K562 (cell line): ENCODE measurements around the gene RET. TPM values are rescaled to one million over a fixed set of nuclear protein-coding genes. Genes with fewer than 3 reads are reported as not detected.

Experiments
- CBFB ChIP-seq: sonication (generic); formaldehyde crosslinking; IDR thresholded peaks from 2 replicates; pipeline ENCODE4 v1.4.0; 2020; ENCODE audit warnings: mild to moderate bottlenecking, missing genetic modification reagents
- CBX1 ChIP-seq: sonication (generic); IDR thresholded peaks from 2 replicates; pipeline ENCODE4 v1.6.1; 2016; ENCODE audit warnings: antibody characterized with exemption, low read depth, mild to moderate bottlenecking
- COPS2 ChIP-seq: fragments of 450-650 bp; conservative IDR thresholded peaks from 2 replicates; pipeline ENCODE4 v1.6.1; 2016; ENCODE audit warnings: mild to moderate bottlenecking, moderate library complexity
- EGR1 ChIP-seq: fragments of 450-650 bp; conservative IDR thresholded peaks from 2 replicates; pipeline ENCODE4 v1.6.1; 2017; ENCODE audit warnings: mild to moderate bottlenecking
- FOXO4 ChIP-seq: fragments of 450-650 bp; formaldehyde crosslinking; IDR thresholded peaks from 2 replicates; pipeline ENCODE4 v1.4.0; 2020; ENCODE audit warnings: mild to moderate bottlenecking, moderate library complexity
- GATA2 ChIP-seq: sonication (generic); formaldehyde crosslinking; IDR thresholded peaks from 2 replicates; pipeline ENCODE4 v1.4.0; 2020; ENCODE audit warnings: mild to moderate bottlenecking, missing genetic modification reagents
- HDAC1 ChIP-seq, 2 experiments: fragments of 450-650 bp; IDR thresholded peaks; 2 replicates each; pipeline ENCODE4 v1.6.1; 2016 to 2017; ENCODE audit warnings: inconsistent platforms in 1 of 2, mild to moderate bottlenecking in 1 of 2, moderate library complexity in 1 of 2
- HMG20A ChIP-seq: fragments of 450-650 bp; formaldehyde crosslinking; conservative IDR thresholded peaks from 2 replicates; pipeline ENCODE4 v1.4.0; 2020; ENCODE audit warnings: mild to moderate bottlenecking, mixed read lengths
- HNRNPL ChIP-seq: fragments of 200-400 bp; formaldehyde crosslinking; IDR thresholded peaks from 2 replicates; pipeline ENCODE4 v1.6.1; 2017; ENCODE audit warnings: low read depth, mild to moderate bottlenecking, low read length
- JUND ChIP-seq, 2 experiments: IDR thresholded peaks; 2 replicates in 1 of 2; 3 replicates in 1 of 2; pipeline ENCODE4 v1.6.1; 2011; ENCODE audit warnings: borderline replicate concordance in 2 of 2, low read depth in 2 of 2, low read length in 2 of 2, improper control_type of control experiment in 1 of 2, missing biosample characterization in 1 of 2, missing genetic modification characterization in 1 of 2, missing genetic modification reagents in 1 of 2
- MAFG ChIP-seq: fragments of 450-650 bp; conservative IDR thresholded peaks from 2 replicates; pipeline ENCODE4 v1.6.1; 2016; ENCODE audit warnings: missing genetic modification characterization, missing compliant biosample characterization
- MCM3 ChIP-seq: fragments of 450-650 bp; IDR thresholded peaks from 2 replicates; pipeline ENCODE4 v1.6.1; 2016
- PCBP1 ChIP-seq: fragments of 200-400 bp; formaldehyde crosslinking; IDR thresholded peaks from 2 replicates; pipeline ENCODE4 v1.6.1; 2018; ENCODE audit warnings: mild to moderate bottlenecking, low read depth, low read length; ENCODE audit not compliant: poor library complexity, severe bottlenecking
- PHB ChIP-seq: fragments of 250-450 bp; sonication (Bioruptor Pico); IDR thresholded peaks from 2 replicates; pipeline ENCODE4 v1.5.0; 2021
- RBM39 ChIP-seq: fragments of 200-400 bp; formaldehyde crosslinking; optimal IDR thresholded peaks from 2 replicates; pipeline ENCODE3; 2018; ENCODE audit warnings: low read depth, low read length
- RFX7 ChIP-seq: fragments of 250-450 bp; sonication (Bioruptor Pico); IDR thresholded peaks from 2 replicates; pipeline ENCODE4 v1.5.1; 2021; ENCODE audit warnings: mild to moderate bottlenecking
- ZBTB43 ChIP-seq: sonication (generic); formaldehyde crosslinking; IDR thresholded peaks from 2 replicates; pipeline ENCODE4 v1.8.0; 2023; ENCODE audit warnings: mild to moderate bottlenecking, missing genetic modification reagents
- ZC3H11A ChIP-seq: IDR thresholded peaks from 2 replicates; pipeline ENCODE4 v1.6.1; 2012; ENCODE audit warnings: low read depth, low read length, improper control_type of control experiment
- polyA plus RNA-seq, 8 experiments: library from polyadenylated mRNA; depleted of rRNA in 4 of 8; stranded (reverse) in 5 of 8; unstranded in 3 of 8; fragments of >200 nt; fragmentation: Nextera tagmentation in 2 of 8; fragmentation: Illumina TruSeq in 1 of 8; extraction: Ambion mirVana in 2 of 8; extraction: Trizol in 1 of 8; gene quantifications; 2 replicates each; pipeline versions ENCODE4 v1.2.1 to v1.2.3, GENCODE V29; 2011 to 2014; ENCODE audit warnings: inconsistent platforms in 1 of 8, missing spikeins in 1 of 8
- total RNA-seq, 7 experiments: library from RNA; depleted of rRNA in 6 of 7; stranded (reverse); fragments of >200 nt in 6 of 7; fragmentation: Illumina TruSeq in 2 of 7; extraction: Trizol in 2 of 7; gene quantifications; 2 replicates each; pipeline versions ENCODE4 v1.2.1 to v1.2.3, GENCODE V29; 2011 to 2021; ENCODE audit warnings: low replicate concordance in 1 of 7
- TF ChIP-seq, protein P1 (sequence below): sonication (generic); formaldehyde crosslinking; IDR thresholded peaks from 2 replicates; pipeline ENCODE4 v1.8.0; 2022; ENCODE audit warnings: missing genetic modification reagents, mild to moderate bottlenecking, borderline replicate concordance
- TF ChIP-seq, protein P2 (sequence below): fragments of 200-800 bp; sonication (Bioruptor generic); IDR thresholded peaks from 2 replicates; pipeline ENCODE4 v1.6.1; 2017; ENCODE audit warnings: missing genetic modification characterization, missing compliant biosample characterization

The RET gene
- total and polyA plus RNA-seq, 9 of the 15 experiments (the other 6 are each of a cell fraction or from before 2014, with no cell fraction given) = 0.04 to 0.05 TPM; not detected in 7

DNA sequence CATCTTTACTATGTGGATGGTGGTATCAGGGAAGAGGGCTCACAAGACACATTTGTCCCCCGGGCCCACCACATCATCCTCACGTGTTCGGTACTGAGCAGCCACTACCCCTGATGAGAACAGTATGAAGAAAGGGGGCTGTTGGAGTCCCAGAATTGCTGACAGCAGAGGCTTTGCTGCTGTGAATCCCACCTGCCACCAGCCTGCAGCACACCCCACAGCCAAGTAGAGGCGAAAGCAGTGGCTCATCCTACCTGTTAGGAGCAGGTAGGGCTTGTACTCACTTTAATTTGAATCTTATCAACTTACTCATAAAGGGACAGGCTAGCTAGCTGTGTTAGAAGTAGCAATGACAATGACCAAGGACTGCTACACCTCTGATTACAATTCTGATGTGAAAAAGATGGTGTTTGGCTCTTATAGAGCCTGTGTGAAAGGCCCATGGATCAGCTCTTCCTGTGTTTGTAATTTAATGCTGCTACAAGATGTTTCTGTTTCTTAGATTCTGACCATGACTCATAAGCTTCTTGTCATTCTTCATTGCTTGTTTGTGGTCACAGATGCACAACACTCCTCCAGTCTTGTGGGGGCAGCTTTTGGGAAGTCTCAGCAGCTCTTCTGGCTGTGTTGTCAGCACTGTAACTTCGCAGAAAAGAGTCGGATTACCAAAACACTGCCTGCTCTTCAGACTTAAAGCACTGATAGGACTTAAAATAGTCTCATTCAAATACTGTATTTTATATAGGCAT, 52.3 kb downstream of the RET start (continued):
- no peak for TF ChIP-seq ZBTB43 (CRISPR knock-in tag)
- TF ChIP-seq EGR1 = peak; percentile 40
- no peak; the same call in 1 of the 2 replicates for TF ChIP-seq GATA2 (CRISPR knock-in tag)
- no peak for TF ChIP-seq RFX7 (CRISPR knock-in tag)
- TF ChIP-seq PHB (CRISPR knock-in tag) = no peak
- TF ChIP-seq, protein P1, sequence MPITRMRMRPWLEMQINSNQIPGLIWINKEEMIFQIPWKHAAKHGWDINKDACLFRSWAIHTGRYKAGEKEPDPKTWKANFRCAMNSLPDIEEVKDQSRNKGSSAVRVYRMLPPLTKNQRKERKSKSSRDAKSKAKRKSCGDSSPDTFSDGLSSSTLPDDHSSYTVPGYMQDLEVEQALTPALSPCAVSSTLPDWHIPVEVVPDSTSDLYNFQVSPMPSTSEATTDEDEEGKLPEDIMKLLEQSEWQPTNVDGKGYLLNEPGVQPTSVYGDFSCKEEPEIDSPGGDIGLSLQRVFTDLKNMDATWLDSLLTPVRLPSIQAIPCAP = no peak
- no peak for TF ChIP-seq COPS2
- no peak for TF ChIP-seq HMG20A
- 0 out of 2 replicates have a peak, but pooled peaks have one; percentile 29 for TF ChIP-seq CBFB
- TF ChIP-seq PCBP1 = no peak
- TF ChIP-seq HNRNPL = no peak
- no peak for TF ChIP-seq FOXO4 (CRISPR knock-in tag)
- no peak for TF ChIP-seq ZC3H11A
- peak; percentile 80 for TF ChIP-seq JUND (IDR thresholded peaks at IDR 0.05; ENCODE audit: borderline replicate concordance, low read depth, low read length)
- TF ChIP-seq JUND (tag; IDR thresholded peaks at IDR 0.05; ENCODE audit: borderline replicate concordance, low read depth, low read length) = peak; percentile 80; the same call in 2 of the 3 replicates
- no peak for TF ChIP-seq MCM3
- TF ChIP-seq RBM39 = no peak
- TF ChIP-seq HDAC1 (IDR thresholded peaks at IDR 0.05) = peak in 1 of 2 experiments; percentile 45; a peak in 1 of 4 replicates
- TF ChIP-seq, protein P2, sequence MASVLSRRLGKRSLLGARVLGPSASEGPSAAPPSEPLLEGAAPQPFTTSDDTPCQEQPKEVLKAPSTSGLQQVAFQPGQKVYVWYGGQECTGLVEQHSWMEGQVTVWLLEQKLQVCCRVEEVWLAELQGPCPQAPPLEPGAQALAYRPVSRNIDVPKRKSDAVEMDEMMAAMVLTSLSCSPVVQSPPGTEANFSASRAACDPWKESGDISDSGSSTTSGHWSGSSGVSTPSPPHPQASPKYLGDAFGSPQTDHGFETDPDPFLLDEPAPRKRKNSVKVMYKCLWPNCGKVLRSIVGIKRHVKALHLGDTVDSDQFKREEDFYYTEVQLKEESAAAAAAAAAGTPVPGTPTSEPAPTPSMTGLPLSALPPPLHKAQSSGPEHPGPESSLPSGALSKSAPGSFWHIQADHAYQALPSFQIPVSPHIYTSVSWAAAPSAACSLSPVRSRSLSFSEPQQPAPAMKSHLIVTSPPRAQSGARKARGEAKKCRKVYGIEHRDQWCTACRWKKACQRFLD (CRISPR knock-in tag) = no peak
- TF ChIP-seq MAFG (tag) = no peak
- no peak for TF ChIP-seq CBX1
